Thyroid gland (tissue), 4 donors: ENCODE measurements around the gene GPR50.

Experiments
- POLR2A ChIP-seq, 2 donors: fragments of 450-650 bp; IDR thresholded peaks; one replicate each; pipeline ENCODE4 v1.6.1; 2017; ENCODE audit warnings: antibody characterized with exemption in 2 of 2, mild to moderate bottlenecking in 2 of 2, moderate library complexity in 1 of 2
- TF ChIP-seq, protein P1 (sequence below), 6 experiments: fragments of 200-600 bp in 3 of 6; fragments of 450-650 bp in 3 of 6; sonication (generic) in 3 of 6; IDR thresholded peaks; one replicate each; pipeline ENCODE4 v1.5.1; 2016 to 2019; ENCODE audit warnings: antibody characterized with exemption in 6 of 6, mild to moderate bottlenecking in 2 of 6, inconsistent platforms in 1 of 6, moderate library complexity in 1 of 6

DNA sequence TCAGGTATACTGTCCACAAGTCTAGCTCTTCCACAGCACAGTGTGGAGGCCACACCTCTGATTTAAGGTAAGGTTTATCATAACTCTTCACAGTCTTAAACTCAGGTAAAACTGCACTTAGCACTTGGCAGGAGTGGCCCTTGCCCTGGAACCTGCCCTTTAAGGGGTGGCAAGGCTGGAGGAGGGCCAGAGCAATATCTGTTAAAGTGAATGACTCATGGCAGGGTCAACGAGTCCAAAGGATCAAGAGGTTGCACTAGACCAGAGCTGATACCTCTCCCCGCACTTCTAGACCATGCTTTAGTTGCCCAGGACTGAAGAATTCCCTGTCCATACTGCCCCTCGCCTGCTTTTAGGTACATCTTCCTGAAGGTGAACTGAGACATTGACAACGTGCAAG, 14.7 kb upstream of the GPR50 start:
- TF ChIP-seq, protein P1, sequence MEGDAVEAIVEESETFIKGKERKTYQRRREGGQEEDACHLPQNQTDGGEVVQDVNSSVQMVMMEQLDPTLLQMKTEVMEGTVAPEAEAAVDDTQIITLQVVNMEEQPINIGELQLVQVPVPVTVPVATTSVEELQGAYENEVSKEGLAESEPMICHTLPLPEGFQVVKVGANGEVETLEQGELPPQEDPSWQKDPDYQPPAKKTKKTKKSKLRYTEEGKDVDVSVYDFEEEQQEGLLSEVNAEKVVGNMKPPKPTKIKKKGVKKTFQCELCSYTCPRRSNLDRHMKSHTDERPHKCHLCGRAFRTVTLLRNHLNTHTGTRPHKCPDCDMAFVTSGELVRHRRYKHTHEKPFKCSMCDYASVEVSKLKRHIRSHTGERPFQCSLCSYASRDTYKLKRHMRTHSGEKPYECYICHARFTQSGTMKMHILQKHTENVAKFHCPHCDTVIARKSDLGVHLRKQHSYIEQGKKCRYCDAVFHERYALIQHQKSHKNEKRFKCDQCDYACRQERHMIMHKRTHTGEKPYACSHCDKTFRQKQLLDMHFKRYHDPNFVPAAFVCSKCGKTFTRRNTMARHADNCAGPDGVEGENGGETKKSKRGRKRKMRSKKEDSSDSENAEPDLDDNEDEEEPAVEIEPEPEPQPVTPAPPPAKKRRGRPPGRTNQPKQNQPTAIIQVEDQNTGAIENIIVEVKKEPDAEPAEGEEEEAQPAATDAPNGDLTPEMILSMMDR (IDR thresholded peaks at IDR 0.05), result no peak
- no peak for TF ChIP-seq POLR2A (IDR thresholded peaks at IDR 0.05)
